Memory B cell (primary cell): ENCODE results near the gene PIK3C3.
"Not testable (repeated sequence)": the region's sequence is repeated elsewhere in the genome, so short reads cannot be mapped to it uniquely, and the experiment has no call there.

Experiments used
- ATAC-seq: fragments of 150-1000 bp; cut with Tn5 transposase; 2 replicates; pipeline ENCODE4 v1.10.0; 2021; ENCODE audit warnings: low read depth, mild to moderate bottlenecking, moderate library complexity
- DNase-seq, 2 donors: peaks; one replicate each; pipeline ENCODE4 v3.0.0; 2022; ENCODE audit warnings: low spot score in 2 of 2
- H3K27ac Mint-ChIP-seq: one replicate; pipeline ENCODE4 v1.8.0; 2022; ENCODE audit warnings: mild to moderate bottlenecking, moderate library complexity, mixed read lengths
- H3K27me3 Mint-ChIP-seq: one replicate; pipeline ENCODE4 v1.8.0; 2022; ENCODE audit warnings: mixed read lengths
- H3K36me3 Mint-ChIP-seq: one replicate; pipeline ENCODE4 v1.8.0; 2022; ENCODE audit warnings: mild to moderate bottlenecking, mixed read lengths
- H3K4me1 Mint-ChIP-seq: one replicate; pipeline ENCODE4 v1.8.0; 2022; ENCODE audit warnings: mixed read lengths
- H3K4me3 Mint-ChIP-seq: one replicate; pipeline ENCODE4 v1.8.0; 2022; ENCODE audit warnings: mild to moderate bottlenecking, moderate library complexity, mixed read lengths
- H3K9me3 Mint-ChIP-seq: one replicate; pipeline ENCODE4 v1.8.0; 2022; ENCODE audit warnings: mixed read lengths

The PIK3C3 gene

GRCh38 chr18:42048158-42048557 is 93.1 kb downstream of the PIK3C3 start:
- Mint-ChIP-seq H3K36me3 (peaks cover 16% of the 10 kb centered on the region), H3K27me3 (no peaks in the 10 kb centered on the region), H3K4me3 (no peak overlapping the region), H3K9me3 (no peaks in the 10 kb centered on the region), H3K27ac (no peak overlapping the region), H3K4me1 (peaks cover 3% of the 10 kb centered on the region)
- no peak for DNase-seq
- ATAC-seq: no peak

GRCh38 chr18:42049536-42049935 is 94.5 kb downstream of the PIK3C3 start:
- H3K36me3 Mint-ChIP-seq: peaks cover 13% of the 10 kb centered on the region
- not testable (repeated sequence) for ATAC-seq, H3K4me1 Mint-ChIP-seq, DNase-seq, H3K4me3 Mint-ChIP-seq, H3K9me3 Mint-ChIP-seq, H3K27me3 Mint-ChIP-seq, H3K27ac Mint-ChIP-seq

- H3K9me3 Mint-ChIP-seq: no peaks in the 10 kb centered on the region
- no peak for DNase-seq
- peaks cover 11% of the 10 kb centered on the region for H3K36me3 Mint-ChIP-seq
- H3K4me1 Mint-ChIP-seq: peaks cover 3% of the 10 kb centered on the region
- no peaks in the 10 kb centered on the region for H3K27me3 Mint-ChIP-seq
- no peak overlapping the region for H3K4me3 Mint-ChIP-seq
- no peak for ATAC-seq
- H3K27ac Mint-ChIP-seq: no peak overlapping the region
Observed at GRCh38 chr18:42051411-42051810, 96.4 kb downstream of the PIK3C3 start.

GRCh38 chr18:42052122-42052708 is 97.2 kb downstream of the PIK3C3 start:
- no peaks in the 10 kb centered on the region for H3K27me3 Mint-ChIP-seq
- no peak overlapping the region for H3K27ac Mint-ChIP-seq
- peaks cover 11% of the 10 kb centered on the region for H3K36me3 Mint-ChIP-seq
- no peak overlapping the region for H3K4me3 Mint-ChIP-seq
- H3K9me3 Mint-ChIP-seq: no peaks in the 10 kb centered on the region
- no peak for ATAC-seq
- peaks cover 3% of the 10 kb centered on the region for H3K4me1 Mint-ChIP-seq
- DNase-seq: no peak

GRCh38 chr18:42053188-42053781 is 98.3 kb downstream of the PIK3C3 start:
- ATAC-seq: peak; percentile 65
- peaks cover 15% of the 10 kb centered on the region for H3K36me3 Mint-ChIP-seq
- no peak overlapping the region for H3K27ac Mint-ChIP-seq
- peak; percentile 28 to 33 for DNase-seq
- H3K4me1 Mint-ChIP-seq: peaks cover 3% of the 10 kb centered on the region
- H3K4me3 Mint-ChIP-seq: no peak overlapping the region
- no peaks in the 10 kb centered on the region for H3K9me3 Mint-ChIP-seq
- no peaks in the 10 kb centered on the region for H3K27me3 Mint-ChIP-seq

GRCh38 chr18:42064109-42064508 is 109.1 kb downstream of the PIK3C3 start:
- H3K9me3 Mint-ChIP-seq: no peaks in the 10 kb centered on the region
- H3K36me3 Mint-ChIP-seq: peaks cover 33% of the 10 kb centered on the region
- H3K27me3 Mint-ChIP-seq: no peaks in the 10 kb centered on the region
- ATAC-seq: no peak
- DNase-seq: no peak
- peak overlapping the region; percentile 61 for H3K27ac Mint-ChIP-seq
- H3K4me3 Mint-ChIP-seq: no peak overlapping the region
- no peaks in the 10 kb centered on the region for H3K4me1 Mint-ChIP-seq

- no peak overlapping the region for H3K4me3 Mint-ChIP-seq
- H3K27me3 Mint-ChIP-seq: no peaks in the 10 kb centered on the region
- H3K4me1 Mint-ChIP-seq: no peaks in the 10 kb centered on the region
- DNase-seq (no peak), ATAC-seq (no peak)
- H3K36me3 Mint-ChIP-seq: peaks cover 38% of the 10 kb centered on the region
- H3K27ac Mint-ChIP-seq: no peak overlapping the region
- H3K9me3 Mint-ChIP-seq: no peaks in the 10 kb centered on the region
Observed at GRCh38 chr18:42067518-42067917, 112.5 kb downstream of the PIK3C3 start.

GRCh38 chr18:42068030-42068429 is 113.0 kb downstream of the PIK3C3 start:
- ATAC-seq: no peak
- Mint-ChIP-seq H3K27ac (no peak overlapping the region), H3K27me3 (no peaks in the 10 kb centered on the region), H3K4me1 (no peaks in the 10 kb centered on the region), H3K9me3 (no peaks in the 10 kb centered on the region), H3K36me3 (peaks cover 35% of the 10 kb centered on the region), H3K4me3 (no peak overlapping the region)
- DNase-seq: no peak

GRCh38 chr18:42069036-42069435 is 114.0 kb downstream of the PIK3C3 start:
- ATAC-seq (no peak), DNase-seq (no peak)
- Mint-ChIP-seq H3K36me3 (peaks cover 41% of the 10 kb centered on the region), H3K4me1 (no peaks in the 10 kb centered on the region), H3K9me3 (no peaks in the 10 kb centered on the region), H3K27ac (no peak overlapping the region), H3K27me3 (no peaks in the 10 kb centered on the region), H3K4me3 (no peak overlapping the region)

GRCh38 chr18:42072407-42072806 is 117.4 kb downstream of the PIK3C3 start:
- no peaks in the 10 kb centered on the region for H3K9me3 Mint-ChIP-seq

GRCh38 chr18:42074704-42075103 is 119.7 kb downstream of the PIK3C3 start:
- DNase-seq: no peak

More at GRCh38 chr18:42072407-42072806, 117.4 kb downstream of the PIK3C3 start:
- DNase-seq: no peak
- no peak for ATAC-seq
- Mint-ChIP-seq H3K36me3 (peaks cover 36% of the 10 kb centered on the region), H3K27me3 (no peaks in the 10 kb centered on the region), H3K4me3 (no peak overlapping the region), H3K4me1 (no peaks in the 10 kb centered on the region), H3K27ac (no peak overlapping the region)

GRCh38 chr18:42078711-42079110 is 123.7 kb downstream of the PIK3C3 start:
- Mint-ChIP-seq H3K4me3 (no peak overlapping the region), H3K27ac (peak overlapping the region; percentile 40), H3K4me1 (no peaks in the 10 kb centered on the region), H3K27me3 (no peaks in the 10 kb centered on the region), H3K36me3 (peaks cover 49% of the 10 kb centered on the region), H3K9me3 (no peaks in the 10 kb centered on the region)
- DNase-seq (no peak), ATAC-seq (no peak)

More at GRCh38 chr18:42074704-42075103, 119.7 kb downstream of the PIK3C3 start:
- Mint-ChIP-seq H3K4me3 (no peak overlapping the region), H3K27ac (no peak overlapping the region), H3K9me3 (no peaks in the 10 kb centered on the region), H3K4me1 (no peaks in the 10 kb centered on the region), H3K27me3 (no peaks in the 10 kb centered on the region), H3K36me3 (peaks cover 39% of the 10 kb centered on the region)
- no peak for ATAC-seq

- H3K27ac Mint-ChIP-seq: no peak overlapping the region
- no peak for ATAC-seq
Observed at GRCh38 chr18:42080340-42080739, 125.3 kb downstream of the PIK3C3 start.

GRCh38 chr18:42082415-42083234 is 127.6 kb downstream of the PIK3C3 start:
- no peaks in the 10 kb centered on the region for H3K27me3 Mint-ChIP-seq
- H3K27ac Mint-ChIP-seq: no peak overlapping the region
- DNase-seq (no peak), ATAC-seq (no peak)
- H3K4me3 Mint-ChIP-seq: no peak overlapping the region
- no peaks in the 10 kb centered on the region for H3K4me1 Mint-ChIP-seq
- peaks cover 4% of the 10 kb centered on the region for H3K9me3 Mint-ChIP-seq
- H3K36me3 Mint-ChIP-seq: peaks cover 50% of the 10 kb centered on the region

More at GRCh38 chr18:42080340-42080739, 125.3 kb downstream of the PIK3C3 start:
- no peaks in the 10 kb centered on the region for H3K9me3 Mint-ChIP-seq
- H3K36me3 Mint-ChIP-seq: peaks cover 44% of the 10 kb centered on the region
- no peaks in the 10 kb centered on the region for H3K4me1 Mint-ChIP-seq
- H3K27me3 Mint-ChIP-seq: no peaks in the 10 kb centered on the region
- H3K4me3 Mint-ChIP-seq: no peak overlapping the region
- DNase-seq: no peak
